Endometrial microvascular endothelial cells (primary cell): ENCODE measurements around the gene KCTD5. TPM values are rescaled to one million over a fixed set of nuclear protein-coding genes. Genes with fewer than 3 reads are reported as not detected.
"Not testable (repeated sequence)": the region's sequence is repeated elsewhere in the genome, so short reads cannot be mapped to it uniquely, and the experiment has no call there.

ENCODE experiments used
- in situ Hi-C: cut with HindIII; loops from 2 replicates; pipeline ENCODE4 v1.10.0; 2017; ENCODE audit warnings: low sequenced_read_pairs, low pct_unique_long_range_greater_than_20kb; ENCODE audit errors: inconsistent ontology term
- total RNA-seq: library from RNA; depleted of rRNA; stranded (reverse); fragments of >200 nt; gene quantifications from one replicate; pipeline ENCODE4 v1.2.3, GENCODE V29; 2015; ENCODE audit errors: inconsistent ontology term

The KCTD5 gene, protein sequence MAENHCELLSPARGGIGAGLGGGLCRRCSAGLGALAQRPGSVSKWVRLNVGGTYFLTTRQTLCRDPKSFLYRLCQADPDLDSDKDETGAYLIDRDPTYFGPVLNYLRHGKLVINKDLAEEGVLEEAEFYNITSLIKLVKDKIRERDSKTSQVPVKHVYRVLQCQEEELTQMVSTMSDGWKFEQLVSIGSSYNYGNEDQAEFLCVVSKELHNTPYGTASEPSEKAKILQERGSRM
- 34.8 TPM for total RNA-seq

DNA sequence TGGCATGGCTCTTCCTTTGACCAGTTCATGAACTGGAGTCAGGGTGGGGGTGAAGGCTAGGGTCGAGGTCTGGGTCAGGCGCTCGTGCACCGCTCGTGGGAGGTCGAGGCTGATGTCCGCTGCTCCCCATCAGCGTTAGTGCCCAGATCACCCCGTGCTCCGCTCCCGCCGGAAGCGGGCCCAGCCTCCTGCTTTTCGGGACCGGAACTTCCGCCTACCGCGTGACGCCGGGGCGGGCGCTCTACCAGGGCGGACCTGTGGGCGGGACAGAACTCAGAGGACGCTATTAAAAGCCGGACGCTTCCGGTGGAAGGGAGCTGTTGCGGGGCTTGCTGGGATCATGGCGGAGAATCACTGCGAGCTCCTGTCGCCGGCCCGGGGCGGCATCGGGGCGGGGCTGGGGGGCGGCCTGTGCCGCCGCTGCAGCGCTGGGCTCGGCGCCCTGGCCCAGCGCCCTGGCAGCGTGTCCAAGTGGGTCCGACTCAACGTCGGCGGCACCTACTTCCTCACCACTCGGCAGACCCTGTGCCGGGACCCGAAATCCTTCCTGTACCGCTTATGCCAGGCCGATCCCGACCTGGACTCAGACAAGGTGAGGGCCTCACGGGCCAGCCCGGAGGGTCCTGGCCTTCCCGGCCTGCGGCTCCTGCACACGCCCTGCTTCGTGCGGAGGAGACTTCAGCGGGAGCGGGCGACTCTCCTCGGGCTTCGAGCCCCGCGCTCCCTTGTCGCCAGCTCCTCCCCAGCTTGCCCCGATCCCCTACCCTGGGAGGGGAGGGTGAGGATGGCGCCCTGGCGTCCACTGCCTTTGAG is at the start of gene KCTD5:
Gene KCTD5, plus strand, starts transcription at position 315 of the 813 bp plus-strand sequence. Its CDS starts 26 bp downstream, at position 341.
- in situ Hi-C loops, result no loop called here

DNA sequence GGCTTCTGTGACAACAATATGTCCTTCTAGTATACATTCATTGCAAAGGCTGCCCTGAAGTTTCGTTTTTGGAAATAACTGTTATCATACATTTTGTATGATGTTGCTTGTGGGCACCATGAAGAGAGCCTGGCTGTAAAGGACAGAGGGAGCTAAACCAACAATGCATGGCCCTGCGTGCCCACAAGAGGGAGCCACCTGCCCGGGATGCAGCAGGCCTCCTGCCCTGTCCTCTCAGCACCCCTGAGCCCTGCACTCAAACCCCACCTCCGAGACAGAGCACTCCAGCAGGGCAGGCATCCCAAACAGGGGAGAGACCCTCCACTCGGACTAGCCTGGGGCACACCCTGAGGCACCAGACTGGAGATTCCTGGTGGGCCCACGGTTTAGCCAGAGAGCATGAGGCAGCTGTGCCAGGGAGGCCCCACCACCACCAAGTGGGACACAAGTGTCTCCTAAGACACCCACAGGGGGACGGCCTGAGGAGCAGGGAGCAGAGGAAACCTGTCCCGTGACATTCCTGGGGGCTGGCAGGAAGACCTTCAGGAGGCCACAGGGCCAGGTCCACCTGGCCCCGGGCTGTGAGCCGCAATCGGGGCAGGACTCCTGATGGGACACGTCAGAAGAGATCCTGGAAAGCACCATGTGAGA is 43.1 kb upstream of the KCTD5 start:
- in situ Hi-C loops, result not testable (repeated sequence)

DNA sequence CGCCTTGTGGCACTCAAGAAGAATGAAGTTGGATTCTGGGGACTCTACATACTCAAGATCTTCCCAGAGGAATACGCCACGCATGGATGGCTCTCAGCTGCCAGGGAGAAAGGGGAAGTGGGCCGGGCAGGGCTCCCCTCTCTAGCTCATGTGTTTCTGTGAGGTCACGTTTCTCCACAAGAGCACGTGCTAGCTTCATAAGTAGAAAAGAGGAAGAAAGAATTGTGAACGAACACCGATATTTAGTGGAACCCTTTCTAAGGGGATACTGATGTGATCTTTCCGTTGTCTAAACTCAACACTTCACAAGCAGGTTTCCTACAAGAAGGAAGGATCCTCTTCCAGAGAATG is 42.6 kb upstream of the KCTD5 start:
- in situ Hi-C loops, result not testable (repeated sequence)

GRCh38 chr16:2642561-2642960 is 39.8 kb upstream of the KCTD5 start:
- in situ Hi-C loops, result not testable (repeated sequence)

DNA sequence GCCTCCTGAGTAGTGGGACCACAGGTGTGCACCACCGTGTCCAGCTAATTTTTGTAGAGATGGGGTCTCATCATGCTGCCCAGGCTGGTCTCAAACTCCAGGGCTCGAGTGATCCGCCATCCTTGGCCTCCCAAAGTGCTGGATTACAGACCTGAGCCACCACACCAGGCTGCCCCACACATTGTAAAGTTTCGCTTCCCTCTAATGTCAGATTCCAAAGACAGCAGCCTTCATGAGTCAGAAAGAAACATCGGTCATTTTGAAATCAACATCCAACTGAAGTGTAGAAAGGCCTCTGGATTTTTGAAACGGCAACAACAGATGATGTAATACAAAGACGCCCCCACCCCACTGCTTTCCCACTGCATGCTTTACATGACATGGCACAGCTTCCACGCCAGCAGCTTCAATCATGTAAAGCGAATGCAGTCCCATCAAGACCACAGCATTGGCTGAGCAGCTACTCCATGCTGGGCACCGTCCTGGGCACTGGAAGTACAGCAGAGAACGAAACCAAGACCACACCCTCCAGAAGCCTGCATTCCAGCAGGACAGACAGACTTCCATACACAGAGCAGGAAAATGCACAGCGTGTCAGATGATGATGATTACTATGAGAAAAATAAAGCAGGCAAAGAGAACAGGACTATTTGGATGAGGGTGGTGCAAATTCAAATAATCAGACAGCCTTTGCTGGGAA is 37.4 kb upstream of the KCTD5 start:
- in situ Hi-C loops, result not testable (repeated sequence)

GRCh38 chr16:2651268-2651871 is 31.0 kb upstream of the KCTD5 start:
- in situ Hi-C loops, result not testable (repeated sequence)

DNA sequence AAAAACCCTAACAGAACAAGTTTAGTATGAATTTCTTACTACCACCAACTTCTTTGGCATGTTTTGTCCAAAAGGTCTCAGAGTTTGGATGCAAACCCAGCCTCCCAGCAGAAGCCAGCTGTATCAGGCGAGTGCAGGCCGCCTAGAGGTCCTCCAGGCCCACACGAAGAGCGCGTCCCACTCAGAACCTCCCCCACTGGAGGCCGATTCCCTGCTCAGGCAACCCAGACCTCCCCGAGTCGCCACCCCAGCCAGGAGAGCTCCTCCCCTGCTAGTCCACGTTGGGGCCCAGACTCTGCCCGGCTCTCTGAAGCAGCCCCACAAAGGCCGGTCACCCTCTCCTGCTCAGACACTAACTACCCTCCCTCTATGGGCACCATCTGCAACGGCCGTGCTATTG is 28.4 kb upstream of the KCTD5 start:
- in situ Hi-C loops, result not testable (repeated sequence)

GRCh38 chr16:2654949-2655348 is 27.4 kb upstream of the KCTD5 start:
- in situ Hi-C loops, result not testable (repeated sequence)

DNA sequence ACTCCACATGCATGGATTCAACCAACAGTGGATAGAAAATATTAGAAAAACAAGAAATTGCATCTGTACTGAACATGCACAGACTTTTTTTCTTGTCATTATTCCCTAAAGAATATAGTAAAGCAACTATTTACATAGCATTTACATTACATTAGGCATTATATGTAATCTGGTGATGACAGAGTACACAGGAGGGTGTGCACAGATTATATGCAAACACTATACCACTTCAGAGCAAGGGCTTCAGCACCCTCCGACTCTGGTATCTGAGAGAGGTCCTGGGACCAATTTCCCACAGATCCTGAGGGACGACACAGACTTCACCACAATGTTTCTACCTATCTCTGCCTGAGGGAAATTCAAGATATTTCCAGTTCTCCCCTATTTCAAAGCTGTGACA is 25.3 kb upstream of the KCTD5 start:
- in situ Hi-C loops, result no loop called here

GRCh38 chr16:2657803-2658202 is 24.5 kb upstream of the KCTD5 start:
- in situ Hi-C loops, result not testable (repeated sequence)

DNA sequence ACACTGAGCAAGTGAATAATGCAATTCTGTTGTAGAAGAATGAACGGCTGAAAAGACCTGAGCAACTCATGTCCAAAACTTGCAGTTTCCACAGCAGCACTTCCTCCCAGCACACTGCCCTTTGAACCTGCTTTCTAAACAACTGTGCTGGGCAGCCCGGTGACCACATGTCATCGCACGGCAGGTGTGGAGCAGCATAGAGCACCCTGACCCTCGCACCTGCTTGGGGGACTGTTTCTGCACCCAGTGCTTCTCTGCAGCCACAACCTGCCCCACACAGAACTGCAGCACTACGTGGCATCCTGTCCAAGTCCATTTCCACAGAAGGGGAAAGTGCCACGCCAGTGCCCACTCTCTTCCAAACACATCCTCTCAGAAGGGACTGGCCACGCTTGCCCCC is 22.8 kb upstream of the KCTD5 start:
- in situ Hi-C loops, result not testable (repeated sequence)

- in situ Hi-C loops, result not testable (repeated sequence)
Observed at GRCh38 chr16:2660014-2660662, 22.2 kb upstream of the KCTD5 start.

DNA sequence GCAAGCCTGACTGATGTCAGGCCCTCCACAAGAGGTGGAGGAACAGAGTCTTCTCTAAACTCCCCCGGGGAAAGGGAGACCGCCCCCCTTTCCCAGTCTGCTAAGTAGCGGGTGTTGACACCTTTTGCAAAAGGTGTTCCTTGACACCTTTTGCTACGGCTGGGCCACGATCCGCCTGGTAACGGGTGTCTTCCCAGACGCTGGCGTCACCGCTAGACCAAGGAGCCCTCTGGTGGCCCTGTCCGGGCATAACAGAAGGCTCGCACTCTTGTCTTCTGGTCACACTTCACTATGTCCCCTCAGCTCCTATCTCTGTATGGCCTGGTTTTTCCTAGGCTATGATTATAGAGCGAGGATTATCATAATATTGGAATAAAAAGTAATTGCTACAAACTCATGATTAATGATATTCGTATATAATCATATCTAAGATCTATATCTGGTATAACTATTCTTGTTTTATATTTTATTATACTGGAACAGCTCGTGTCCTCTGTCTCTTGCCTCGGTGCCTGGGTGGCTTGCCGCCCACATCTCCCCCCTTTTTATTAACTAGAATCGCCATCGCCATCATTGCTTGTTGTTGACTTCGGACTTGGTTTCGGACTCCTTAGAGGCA is 21.5 kb upstream of the KCTD5 start:
- in situ Hi-C loops, result not testable (repeated sequence)

- in situ Hi-C loops, result no loop called here
Observed at GRCh38 chr16:2663553-2664546, 18.5 kb upstream of the KCTD5 start.

DNA sequence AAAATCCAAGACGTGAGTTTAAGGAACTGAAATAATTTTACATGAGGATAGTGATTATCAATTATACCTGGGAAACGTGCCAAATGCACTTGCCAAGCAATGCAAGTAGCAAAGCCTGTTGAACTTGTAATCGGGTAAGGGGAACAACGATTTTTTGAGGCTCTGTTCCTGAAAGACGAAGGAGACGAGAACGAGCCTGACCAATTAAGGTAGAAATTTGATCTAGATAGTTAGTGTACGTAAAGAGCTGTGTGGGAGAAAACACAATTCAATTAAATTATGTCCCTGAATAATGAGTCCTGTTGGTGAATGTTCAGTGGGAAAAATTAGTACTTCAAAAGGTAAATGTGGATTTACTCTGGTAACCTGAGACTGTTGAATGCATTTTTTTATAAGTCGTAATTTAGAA is 17.7 kb upstream of the KCTD5 start:
- in situ Hi-C loops, result no loop called here

DNA sequence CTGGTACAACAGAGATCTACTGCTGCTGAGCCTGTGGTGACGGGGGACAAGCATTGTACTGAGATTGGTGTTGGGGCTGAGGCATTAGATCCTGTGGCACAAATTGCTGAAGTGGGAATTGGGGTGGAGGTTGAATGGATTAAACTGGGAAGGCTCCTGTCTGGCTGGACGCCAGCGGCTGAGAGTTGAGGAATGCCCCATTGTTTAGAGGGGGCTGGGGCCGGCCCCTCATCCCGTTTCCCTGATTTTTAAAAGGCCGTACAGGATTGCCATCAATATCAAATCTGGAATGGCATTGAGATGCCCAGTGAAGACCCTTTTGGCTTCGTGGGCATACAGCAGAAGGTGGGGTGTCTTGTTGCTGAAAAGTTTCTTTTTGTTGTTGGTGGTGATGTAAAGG is 15.7 kb upstream of the KCTD5 start:
- in situ Hi-C loops, result not testable (repeated sequence)

GRCh38 chr16:2669587-2669986 is 12.7 kb upstream of the KCTD5 start:
- in situ Hi-C loops, result not testable (repeated sequence)
